Neural progenitor cell (in vitro differentiated cells): ENCODE measurements around the gene LMAN1L.

ENCODE experiments used
- EZH2 ChIP-seq: fragments of 200-600 bp; sonication (generic); IDR thresholded peaks from 2 replicates; pipeline ENCODE4 v1.6.1; 2017; ENCODE audit warnings: antibody characterized with exemption, mild to moderate bottlenecking, moderate library complexity
- EZH2phosphoT487 ChIP-seq: fragments of 200-600 bp; sonication (generic); IDR thresholded peaks from 2 replicates; pipeline ENCODE4 v1.6.1; 2017; ENCODE audit warnings: antibody characterized with exemption
- TF ChIP-seq, protein P1 (sequence below): fragments of 200-600 bp; sonication (generic); IDR thresholded peaks from 2 replicates; pipeline ENCODE4 v1.5.1; 2017; ENCODE audit warnings: antibody characterized with exemption, mild to moderate bottlenecking

GRCh38 chr15:74869372-74869725, 56.7 kb downstream of the LMAN1L start:
- TF ChIP-seq, protein P1, sequence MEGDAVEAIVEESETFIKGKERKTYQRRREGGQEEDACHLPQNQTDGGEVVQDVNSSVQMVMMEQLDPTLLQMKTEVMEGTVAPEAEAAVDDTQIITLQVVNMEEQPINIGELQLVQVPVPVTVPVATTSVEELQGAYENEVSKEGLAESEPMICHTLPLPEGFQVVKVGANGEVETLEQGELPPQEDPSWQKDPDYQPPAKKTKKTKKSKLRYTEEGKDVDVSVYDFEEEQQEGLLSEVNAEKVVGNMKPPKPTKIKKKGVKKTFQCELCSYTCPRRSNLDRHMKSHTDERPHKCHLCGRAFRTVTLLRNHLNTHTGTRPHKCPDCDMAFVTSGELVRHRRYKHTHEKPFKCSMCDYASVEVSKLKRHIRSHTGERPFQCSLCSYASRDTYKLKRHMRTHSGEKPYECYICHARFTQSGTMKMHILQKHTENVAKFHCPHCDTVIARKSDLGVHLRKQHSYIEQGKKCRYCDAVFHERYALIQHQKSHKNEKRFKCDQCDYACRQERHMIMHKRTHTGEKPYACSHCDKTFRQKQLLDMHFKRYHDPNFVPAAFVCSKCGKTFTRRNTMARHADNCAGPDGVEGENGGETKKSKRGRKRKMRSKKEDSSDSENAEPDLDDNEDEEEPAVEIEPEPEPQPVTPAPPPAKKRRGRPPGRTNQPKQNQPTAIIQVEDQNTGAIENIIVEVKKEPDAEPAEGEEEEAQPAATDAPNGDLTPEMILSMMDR = no peak
- TF ChIP-seq EZH2 (no peak), EZH2phosphoT487 (no peak)
